ENCODE results near the gene LEF1.

The LEF1 gene

DNA sequence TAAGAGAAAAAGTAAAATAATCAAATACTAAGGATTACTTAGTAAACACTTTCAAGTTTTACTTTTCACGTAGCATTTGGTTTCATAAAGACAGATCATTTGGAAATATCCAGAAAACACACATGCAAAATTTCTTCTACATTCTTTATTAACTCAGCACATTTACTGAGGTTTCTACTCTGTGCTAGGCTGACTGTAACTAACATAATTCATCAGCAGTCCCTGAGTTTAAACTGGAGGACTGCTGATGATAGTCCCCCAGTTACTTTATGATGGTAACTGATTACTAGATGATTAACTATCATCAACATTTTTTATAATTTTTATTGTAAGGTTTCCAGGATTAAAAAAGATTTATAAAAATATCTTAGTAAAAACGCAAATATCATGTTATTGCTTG is 12.3 kb downstream of the LEF1 start:
- Histone ChIP-seq H3K27me3 (ENCODE audit: insufficient read depth, poor library complexity, severe bottlenecking) (peaks cover 24% of the 10 kb centered on the region), H3K27ac (ENCODE audit: poor library complexity, severe bottlenecking) (no peak overlapping the region), H3K4me1 (ENCODE audit: insufficient read depth, poor library complexity, severe bottlenecking) (no peaks in the 10 kb centered on the region), H3K4me3 (ENCODE audit: severe bottlenecking) (no peak overlapping the region), H3K36me3 (ENCODE audit: low read depth) (no peaks in the 10 kb centered on the region), H3K9me3 (ENCODE audit: severe bottlenecking) (no peaks in the 10 kb centered on the region)
- no peak for DNase-seq (ENCODE audit: low spot score)
- ATAC-seq (ENCODE audit: low read depth) = no peak
- no peak for TF ChIP-seq CTCF (IDR thresholded peaks at IDR 0.05; ENCODE audit: poor library complexity, severe bottlenecking)

DNA sequence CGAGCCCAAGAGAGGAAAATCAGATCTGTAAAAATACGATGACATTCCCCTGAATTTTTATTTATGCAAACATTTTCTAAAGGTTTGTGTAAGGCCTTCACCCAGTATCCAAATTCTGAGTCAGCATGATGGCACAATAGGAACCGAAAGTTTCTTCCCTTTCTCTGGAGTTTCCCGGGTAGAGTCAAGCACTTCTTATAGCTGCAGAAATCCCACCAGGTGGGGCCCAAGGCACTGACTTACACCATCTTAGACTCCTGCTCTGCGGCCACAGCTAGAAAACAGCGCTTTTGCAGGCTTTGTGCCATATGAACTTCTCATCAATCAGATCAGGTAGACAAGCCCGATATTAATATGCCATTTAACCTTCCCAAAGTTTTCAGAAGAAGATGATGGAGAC is 13.4 kb downstream of the LEF1 start:
- Histone ChIP-seq H3K36me3 (ENCODE audit: low read depth) (no peaks in the 10 kb centered on the region), H3K4me1 (ENCODE audit: insufficient read depth, poor library complexity, severe bottlenecking) (no peaks in the 10 kb centered on the region), H3K9me3 (ENCODE audit: severe bottlenecking) (no peaks in the 10 kb centered on the region), H3K27ac (ENCODE audit: poor library complexity, severe bottlenecking) (no peak overlapping the region), H3K27me3 (ENCODE audit: insufficient read depth, poor library complexity, severe bottlenecking) (peaks cover 21% of the 10 kb centered on the region), H3K4me3 (ENCODE audit: severe bottlenecking) (no peak overlapping the region)
- DNase-seq (ENCODE audit: low spot score) (no peak), ATAC-seq (ENCODE audit: low read depth) (peak; percentile 64; the same call in 2 of the 3 replicates)
- peak; percentile 9 for TF ChIP-seq CTCF (IDR thresholded peaks at IDR 0.05; ENCODE audit: poor library complexity, severe bottlenecking)

- TF ChIP-seq CTCF (IDR thresholded peaks at IDR 0.05; ENCODE audit: poor library complexity, severe bottlenecking) = no peak
- Histone ChIP-seq H3K36me3 (ENCODE audit: low read depth) (no peaks in the 10 kb centered on the region), H3K9me3 (ENCODE audit: severe bottlenecking) (no peaks in the 10 kb centered on the region), H3K27ac (ENCODE audit: poor library complexity, severe bottlenecking) (no peak overlapping the region), H3K27me3 (ENCODE audit: insufficient read depth, poor library complexity, severe bottlenecking) (peaks cover 18% of the 10 kb centered on the region), H3K4me1 (ENCODE audit: insufficient read depth, poor library complexity, severe bottlenecking) (no peaks in the 10 kb centered on the region), H3K4me3 (ENCODE audit: severe bottlenecking) (no peak overlapping the region)
- ATAC-seq (ENCODE audit: low read depth) (no peak), DNase-seq (ENCODE audit: low spot score) (no peak)
Observed at GRCh38 chr4:108152980-108153379, 15.8 kb downstream of the LEF1 start.

DNA sequence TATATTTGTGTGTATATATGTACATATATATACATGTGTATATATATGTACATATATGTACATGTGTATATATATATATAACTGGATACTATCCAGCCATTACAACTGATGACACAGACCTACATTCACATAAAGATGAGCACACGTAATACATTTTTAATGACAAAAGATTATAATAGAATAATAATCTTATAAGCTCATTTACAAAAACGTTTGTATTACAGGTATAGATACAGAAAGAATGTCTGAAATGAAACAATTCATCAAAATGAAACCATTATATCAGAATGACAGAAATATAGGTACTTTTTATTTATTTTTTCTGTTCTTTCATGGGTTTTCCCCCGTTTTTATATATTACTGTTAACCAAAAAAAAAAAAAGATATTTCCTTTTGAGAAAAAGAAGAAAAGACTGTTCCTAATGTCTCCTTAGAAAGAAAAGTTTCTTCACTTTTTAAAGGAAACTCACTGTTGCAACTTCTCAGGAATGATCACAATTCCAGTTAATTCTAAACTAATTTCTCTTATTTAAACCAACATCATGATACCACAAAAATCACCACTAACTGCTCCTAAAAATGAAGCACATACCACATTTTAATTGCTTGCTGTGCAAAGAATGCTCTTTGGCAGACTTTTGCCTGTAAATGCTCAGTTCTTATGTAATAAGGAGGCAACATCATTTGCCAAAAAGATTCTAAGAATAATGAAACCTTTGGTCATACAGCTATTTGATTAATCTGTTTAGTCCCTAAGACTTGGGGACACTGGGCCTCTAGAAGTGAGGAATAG is 18.9 kb downstream of the LEF1 start:
- H3K4me3 ChIP-seq (ENCODE audit: severe bottlenecking) = no peak overlapping the region
- H3K9me3 ChIP-seq (ENCODE audit: severe bottlenecking) = no peaks in the 10 kb centered on the region
- peaks cover 4% of the 10 kb centered on the region for H3K27me3 ChIP-seq (ENCODE audit: insufficient read depth, poor library complexity, severe bottlenecking)
- DNase-seq (ENCODE audit: low spot score) (no peak), ATAC-seq (ENCODE audit: low read depth) (no peak)
- no peak for TF ChIP-seq CTCF (IDR thresholded peaks at IDR 0.05; ENCODE audit: poor library complexity, severe bottlenecking)
- H3K27ac ChIP-seq (ENCODE audit: poor library complexity, severe bottlenecking) = no peak overlapping the region
- no peaks in the 10 kb centered on the region for H3K4me1 ChIP-seq (ENCODE audit: insufficient read depth, poor library complexity, severe bottlenecking)
- no peaks in the 10 kb centered on the region for H3K36me3 ChIP-seq (ENCODE audit: low read depth)

- no peaks in the 10 kb centered on the region for H3K4me1 ChIP-seq (ENCODE audit: insufficient read depth, poor library complexity, severe bottlenecking)
- H3K27ac ChIP-seq (ENCODE audit: poor library complexity, severe bottlenecking) = no peak overlapping the region
- no peaks in the 10 kb centered on the region for H3K36me3 ChIP-seq (ENCODE audit: low read depth)
Observed at GRCh38 chr4:108148316-108148715, 20.4 kb downstream of the LEF1 start.

More at GRCh38 chr4:108148316-108148715, 20.4 kb downstream of the LEF1 start:
- ATAC-seq (ENCODE audit: low read depth) = 0 out of 3 replicates have a peak, but pooled peaks have one; percentile 25
- TF ChIP-seq CTCF (IDR thresholded peaks at IDR 0.05; ENCODE audit: poor library complexity, severe bottlenecking) = no peak
- DNase-seq (ENCODE audit: low spot score) = no peak
- Histone ChIP-seq H3K9me3 (ENCODE audit: severe bottlenecking) (no peaks in the 10 kb centered on the region), H3K4me3 (ENCODE audit: severe bottlenecking) (no peak overlapping the region), H3K27me3 (ENCODE audit: insufficient read depth, poor library complexity, severe bottlenecking) (peaks cover 8% of the 10 kb centered on the region)

All from RWPE2 (cell line).